Measurements from ENCODE around the gene PLXNC1. TPM values are rescaled to one million over a fixed set of nuclear protein-coding genes. Genes with fewer than 3 reads are reported as not detected.

Gene PLXNC1
- total RNA-seq, 1 experiment from 2014 or later, result not detected

DNA sequence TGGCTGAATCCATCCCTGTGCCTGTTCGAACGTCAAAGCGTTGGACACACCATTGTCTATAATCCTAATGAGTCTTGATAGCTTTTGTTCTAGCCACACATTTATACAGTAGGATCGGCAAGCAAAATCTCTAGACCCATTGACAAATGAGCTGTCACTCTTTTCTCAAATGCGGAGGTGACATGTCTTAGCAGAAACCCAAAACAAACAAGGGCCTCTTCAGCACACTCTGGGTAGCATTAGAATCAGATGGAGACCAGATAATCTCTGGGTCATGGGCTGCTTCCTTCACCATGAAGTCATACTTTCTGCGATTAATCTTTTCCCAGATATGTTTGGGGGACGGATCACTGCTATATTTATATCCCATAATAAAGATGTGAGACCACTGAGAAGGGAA lies 100.2 kb downstream of the PLXNC1 start:
- no peak for DNase-seq (ENCODE audit: low spot score)
- in situ Hi-C loops (cut with HindIII; ENCODE audit: low sequenced_read_pairs), result no loop called here

DNA sequence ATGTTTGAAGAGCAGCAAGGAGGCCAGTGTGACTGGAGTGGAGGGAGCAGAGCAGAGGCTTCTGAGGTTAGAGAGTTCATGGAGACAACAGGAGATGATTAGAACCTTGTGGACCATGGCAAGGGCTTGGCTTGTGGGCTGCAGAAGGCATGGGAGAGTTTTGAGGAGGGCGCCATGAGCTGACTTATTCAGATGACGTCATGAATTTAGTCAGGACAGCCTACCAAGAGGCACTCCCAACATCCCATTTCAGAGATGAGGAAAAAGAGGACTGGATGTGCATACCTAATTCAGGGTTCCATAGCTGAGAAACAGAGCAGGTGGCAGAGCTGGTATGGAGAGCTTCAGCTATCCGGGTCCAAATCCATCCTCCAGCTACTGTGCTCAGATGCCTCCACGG lies 101.8 kb downstream of the PLXNC1 start:
- in situ Hi-C loops (cut with HindIII; ENCODE audit: low sequenced_read_pairs), result no loop called here
- DNase-seq (ENCODE audit: low spot score), result no peak

DNA sequence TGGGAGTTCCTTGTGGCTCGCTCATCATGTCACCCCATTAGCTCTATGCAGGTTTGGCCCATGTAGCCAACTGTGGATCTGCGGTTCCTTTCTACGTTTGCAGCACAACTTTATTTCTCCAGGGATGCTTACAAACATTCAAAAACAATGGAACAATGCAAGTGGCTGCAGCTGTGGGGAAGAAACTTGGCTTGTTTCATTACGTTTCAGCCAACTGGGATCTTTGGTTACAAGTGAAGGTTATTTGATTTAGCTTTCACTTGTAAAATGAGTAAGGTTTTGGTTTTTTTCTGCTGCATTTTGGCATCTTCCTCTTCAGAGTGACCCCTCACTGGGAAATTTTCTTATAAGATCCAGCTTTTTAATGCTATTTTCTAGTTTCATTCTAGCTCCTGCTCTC lies 105.9 kb downstream of the PLXNC1 start:
- in situ Hi-C loops (cut with HindIII; ENCODE audit: low sequenced_read_pairs), result no loop called here
- DNase-seq (ENCODE audit: low spot score), result no peak

DNA sequence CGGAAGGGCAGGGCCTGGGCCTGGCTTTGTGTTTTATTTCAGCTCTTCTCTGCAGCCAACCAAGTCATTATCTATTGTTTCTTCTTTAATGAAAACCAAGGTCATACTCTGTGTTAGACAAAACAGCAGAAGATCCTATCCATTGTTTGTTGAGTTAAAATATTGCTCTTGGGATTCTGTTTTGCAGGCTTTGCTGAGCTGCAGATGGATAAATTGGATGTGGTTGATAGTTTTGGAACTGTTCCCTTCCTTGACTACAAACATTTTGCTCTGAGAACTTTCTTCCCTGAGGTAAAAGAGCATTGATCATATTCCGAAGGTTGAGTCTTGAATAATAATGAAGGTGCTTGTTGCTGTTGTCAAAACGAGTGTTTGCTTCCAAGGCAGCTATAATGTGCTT lies 106.6 kb downstream of the PLXNC1 start:
- in situ Hi-C loops (cut with HindIII; ENCODE audit: low sequenced_read_pairs), result no loop called here

DNA sequence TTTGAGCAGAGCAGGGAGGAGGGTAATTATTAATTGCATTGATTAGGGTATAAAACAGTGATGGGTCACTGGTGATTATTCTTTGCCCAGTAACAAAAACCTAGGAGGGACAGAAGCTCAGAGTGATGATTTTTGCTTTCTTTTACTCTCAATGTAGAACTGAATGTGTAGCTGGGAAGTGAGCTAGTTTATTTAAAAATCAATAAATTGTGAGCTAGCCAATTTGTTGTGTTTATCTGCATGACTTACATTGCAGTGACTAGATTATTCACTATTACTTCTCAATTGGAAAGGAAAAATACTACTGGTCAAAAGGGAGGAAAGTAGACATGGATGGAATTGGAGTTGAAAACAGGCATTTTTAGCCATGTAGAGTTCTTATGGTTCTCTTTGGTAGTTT lies 107.1 kb downstream of the PLXNC1 start:
- in situ Hi-C loops (cut with HindIII; ENCODE audit: low sequenced_read_pairs), result no loop called here
- no peak for DNase-seq (ENCODE audit: low spot score)

More for the DNA sequence above, 106.6 kb downstream of the PLXNC1 start:
- DNase-seq (ENCODE audit: low spot score), result no peak

DNA sequence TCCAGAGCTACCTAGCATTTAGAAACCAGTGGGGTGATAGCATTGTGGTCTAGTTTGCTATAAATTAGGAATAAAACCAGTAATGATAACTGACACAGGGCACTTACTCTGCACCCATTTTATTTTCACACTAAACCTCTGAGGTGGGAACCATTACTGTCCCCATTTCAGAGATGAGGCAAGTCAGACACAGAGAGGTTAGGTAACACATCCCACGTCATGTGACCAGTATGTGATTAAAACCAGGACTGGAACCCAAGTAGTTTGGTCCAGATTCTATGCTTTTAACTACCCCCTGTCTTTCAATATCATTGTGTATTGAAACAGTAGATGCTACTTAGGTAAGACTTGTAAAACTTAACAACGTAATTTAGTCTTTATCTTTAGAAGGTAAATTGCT lies 110.2 kb downstream of the PLXNC1 start:
- no peak for DNase-seq (ENCODE audit: low spot score)
- in situ Hi-C loops (cut with HindIII; ENCODE audit: low sequenced_read_pairs), result no loop called here

DNA sequence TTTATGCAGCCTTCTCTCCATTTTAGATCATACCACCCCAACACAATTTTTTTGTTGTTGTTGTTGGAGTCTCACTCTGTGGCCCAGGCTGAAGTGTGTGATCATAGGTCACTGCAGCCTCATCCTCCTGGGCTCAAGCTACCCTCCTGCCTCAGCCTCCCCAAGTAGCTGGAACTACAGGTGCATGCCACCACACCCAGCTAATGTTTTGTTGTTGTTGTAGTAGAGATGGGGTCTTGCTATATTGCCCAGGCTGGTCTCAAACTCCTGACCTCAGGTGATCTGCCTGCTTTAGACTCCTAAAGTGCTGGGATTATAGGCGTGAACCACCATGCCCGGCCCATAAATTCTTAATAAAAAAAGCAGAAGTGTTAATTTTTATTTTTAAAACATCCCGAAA lies 111.6 kb downstream of the PLXNC1 start:
- in situ Hi-C loops (cut with HindIII; ENCODE audit: low sequenced_read_pairs), result no loop called here

DNA sequence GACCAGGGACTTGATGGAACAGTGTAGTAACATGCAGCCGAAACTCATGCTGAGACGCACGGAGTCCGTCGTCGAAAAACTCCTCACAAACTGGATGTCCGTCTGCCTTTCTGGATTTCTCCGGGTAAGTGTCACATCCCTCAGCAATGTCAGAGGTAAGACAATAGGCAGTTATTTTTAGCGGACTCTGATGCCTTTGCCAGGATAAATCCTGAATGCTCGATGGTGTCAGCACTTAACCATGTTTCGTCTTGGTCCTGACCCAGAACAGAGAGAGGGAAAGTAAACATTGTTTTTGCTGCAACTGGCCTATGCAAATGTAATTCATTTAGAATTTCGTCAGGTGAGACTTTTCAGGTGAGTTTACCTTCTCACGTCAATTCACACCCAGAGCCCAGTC lies 112.3 kb downstream of the PLXNC1 start:
- in situ Hi-C loops (cut with HindIII; ENCODE audit: low sequenced_read_pairs), result no loop called here
- DNase-seq (ENCODE audit: low spot score), result no peak

More for the DNA sequence above, 111.6 kb downstream of the PLXNC1 start:
- DNase-seq (ENCODE audit: low spot score), result no peak

DNA sequence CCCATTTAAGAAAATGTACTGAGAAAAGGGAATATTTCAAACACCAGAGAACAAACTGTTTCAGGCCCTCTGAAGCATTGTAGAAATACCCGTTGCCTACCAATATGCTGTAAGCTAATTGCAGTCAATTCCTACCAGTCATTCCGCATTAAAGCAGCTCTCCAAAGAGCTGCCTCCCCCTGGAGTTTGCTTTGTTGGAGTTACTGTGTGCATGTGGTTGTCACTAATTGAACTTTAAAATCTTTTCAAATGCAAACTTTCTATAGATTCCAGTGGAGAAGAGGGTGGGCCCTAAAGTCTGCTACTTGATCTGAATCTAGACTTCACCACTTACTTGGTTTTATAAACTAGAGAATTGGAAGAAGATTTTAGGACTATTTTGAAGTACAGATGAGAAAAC lies 112.7 kb downstream of the PLXNC1 start:
- in situ Hi-C loops (cut with HindIII; ENCODE audit: low sequenced_read_pairs), result no loop called here
- no peak for DNase-seq (ENCODE audit: low spot score)

DNA sequence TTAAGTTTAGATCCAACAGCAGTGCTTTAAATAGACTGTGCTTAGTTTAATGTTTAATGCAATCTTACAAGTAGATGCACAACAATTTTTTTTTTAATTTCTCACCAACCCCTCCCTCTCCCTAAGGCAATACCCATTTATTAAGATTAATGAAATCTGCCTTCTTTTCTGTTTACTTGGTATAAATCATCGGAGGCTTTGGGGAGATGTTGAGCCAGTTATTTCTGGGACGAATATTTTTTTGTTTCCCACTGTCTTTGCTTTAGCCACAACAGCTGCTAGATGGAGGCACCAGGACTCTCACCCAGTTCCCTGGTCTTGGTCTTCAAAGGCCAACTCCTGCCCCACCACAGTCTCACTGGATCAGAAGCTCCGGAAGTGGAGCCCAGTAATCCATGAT lies 113.4 kb downstream of the PLXNC1 start:
- in situ Hi-C loops (cut with HindIII; ENCODE audit: low sequenced_read_pairs), result no loop called here
- DNase-seq (ENCODE audit: low spot score), result no peak

DNA sequence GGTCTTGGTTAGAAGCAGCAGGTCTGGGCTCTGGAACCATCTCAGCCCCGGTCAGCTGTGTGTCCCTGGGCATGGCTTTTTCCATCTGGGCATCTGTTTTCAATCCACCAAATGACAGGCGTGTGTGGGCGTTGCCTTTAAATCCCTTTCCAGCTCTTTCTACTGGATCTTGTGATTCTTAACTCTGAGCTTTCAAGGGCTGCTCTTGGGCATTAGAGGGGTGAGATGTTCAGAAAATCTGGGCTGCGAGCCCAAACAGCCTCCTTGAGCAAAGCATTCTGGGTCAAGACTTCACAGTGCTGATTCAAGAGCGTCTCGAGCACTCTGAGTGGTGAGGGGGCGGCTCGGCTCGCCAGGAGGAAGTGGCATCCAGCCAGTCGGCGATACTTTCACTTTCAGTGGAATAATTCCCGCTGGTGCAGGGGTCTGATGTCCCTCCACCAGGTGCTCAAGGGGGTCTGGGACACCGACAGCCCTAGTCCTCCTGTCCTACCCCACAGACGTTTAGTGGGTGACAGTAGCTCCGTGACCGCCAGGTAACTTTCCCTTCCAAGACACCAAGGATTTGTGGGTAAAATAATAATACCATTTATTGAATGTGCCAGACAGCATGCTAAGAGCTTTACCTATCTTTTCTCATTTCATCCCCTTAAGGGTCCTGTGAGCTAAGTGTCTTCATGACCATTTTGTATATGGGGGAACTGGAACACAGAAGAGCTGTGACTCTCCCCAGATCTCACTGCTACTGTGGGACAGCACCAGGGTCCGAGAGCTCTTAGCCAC lies 114.0 kb downstream of the PLXNC1 start:
- in situ Hi-C loops (cut with HindIII; ENCODE audit: low sequenced_read_pairs), result no loop called here
- DNase-seq (ENCODE audit: low spot score), result peak; percentile 56

DNA sequence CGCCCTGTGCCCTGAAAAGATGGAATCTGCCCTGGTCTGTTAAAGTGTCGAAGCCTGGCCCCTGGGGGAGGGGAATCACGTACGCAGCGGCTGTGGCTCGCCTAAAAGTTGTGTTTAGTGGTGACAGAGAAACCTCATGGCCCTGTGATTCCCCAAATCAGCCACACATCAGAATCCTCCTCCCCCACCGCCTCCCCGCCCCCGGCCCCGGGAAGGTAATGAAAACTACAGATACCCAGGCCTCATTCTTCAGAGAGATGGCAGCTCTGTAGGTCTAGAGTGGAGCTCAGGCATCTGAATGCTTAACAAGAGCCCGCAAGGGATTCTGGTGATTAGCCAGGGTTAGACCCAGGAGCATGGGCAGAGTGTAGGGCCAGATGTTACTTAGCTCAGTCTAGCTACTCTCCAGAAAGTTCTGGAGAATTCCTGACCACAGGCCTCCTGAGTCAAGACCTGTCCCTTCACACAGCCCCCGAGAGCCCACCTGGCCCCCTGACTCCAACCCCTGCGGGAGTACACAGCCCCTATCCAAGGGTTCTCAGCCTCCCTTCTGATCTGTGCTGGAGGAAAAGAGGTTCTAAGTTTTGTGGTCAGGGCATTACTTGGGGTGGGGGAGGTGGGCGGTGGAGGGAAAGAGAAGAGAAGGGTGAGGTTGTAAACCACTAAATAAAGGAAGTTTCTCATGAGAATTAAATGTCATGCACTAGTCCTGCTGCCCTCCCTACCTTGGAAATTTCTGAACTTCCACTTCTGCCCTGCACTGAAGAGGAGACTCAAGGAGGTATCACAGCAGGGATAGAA lies 114.8 kb downstream of the PLXNC1 start:
- no peak for DNase-seq (ENCODE audit: low spot score)
- in situ Hi-C loops (cut with HindIII; ENCODE audit: low sequenced_read_pairs), result no loop called here

DNA sequence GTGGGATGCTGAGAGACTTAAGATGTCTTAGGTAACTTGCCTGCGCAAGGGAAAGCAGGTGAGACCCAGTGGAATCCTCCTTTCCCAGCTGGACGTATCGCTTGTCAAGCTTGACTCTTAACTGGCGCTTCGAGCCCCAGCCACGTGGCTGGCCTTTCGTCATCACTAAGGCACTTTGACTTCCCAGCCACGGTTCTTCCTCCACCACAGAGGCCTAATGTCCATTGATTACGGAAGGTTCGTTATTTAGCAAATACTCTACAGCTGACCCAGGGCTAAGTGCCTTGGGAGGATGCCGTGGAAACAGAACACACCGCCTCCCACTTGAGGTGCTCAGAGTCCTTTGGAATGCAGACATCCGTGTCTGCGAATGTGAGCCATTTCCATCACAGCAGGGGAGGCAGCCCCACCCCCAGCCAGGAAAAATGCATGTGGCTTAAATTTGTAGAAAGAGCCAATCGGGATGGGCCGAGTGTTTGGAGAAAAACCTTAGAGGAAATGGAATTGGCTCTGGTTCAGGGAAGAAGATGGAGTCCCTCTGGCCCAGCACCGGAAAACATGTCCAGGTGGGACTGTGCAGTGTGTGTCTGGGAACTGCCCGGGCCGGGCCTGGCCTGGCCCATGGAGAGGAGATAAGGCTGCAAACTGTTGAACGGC lies 115.7 kb downstream of the PLXNC1 start:
- DNase-seq (ENCODE audit: low spot score), result no peak
- in situ Hi-C loops (cut with HindIII; ENCODE audit: low sequenced_read_pairs), result no loop called here

DNA sequence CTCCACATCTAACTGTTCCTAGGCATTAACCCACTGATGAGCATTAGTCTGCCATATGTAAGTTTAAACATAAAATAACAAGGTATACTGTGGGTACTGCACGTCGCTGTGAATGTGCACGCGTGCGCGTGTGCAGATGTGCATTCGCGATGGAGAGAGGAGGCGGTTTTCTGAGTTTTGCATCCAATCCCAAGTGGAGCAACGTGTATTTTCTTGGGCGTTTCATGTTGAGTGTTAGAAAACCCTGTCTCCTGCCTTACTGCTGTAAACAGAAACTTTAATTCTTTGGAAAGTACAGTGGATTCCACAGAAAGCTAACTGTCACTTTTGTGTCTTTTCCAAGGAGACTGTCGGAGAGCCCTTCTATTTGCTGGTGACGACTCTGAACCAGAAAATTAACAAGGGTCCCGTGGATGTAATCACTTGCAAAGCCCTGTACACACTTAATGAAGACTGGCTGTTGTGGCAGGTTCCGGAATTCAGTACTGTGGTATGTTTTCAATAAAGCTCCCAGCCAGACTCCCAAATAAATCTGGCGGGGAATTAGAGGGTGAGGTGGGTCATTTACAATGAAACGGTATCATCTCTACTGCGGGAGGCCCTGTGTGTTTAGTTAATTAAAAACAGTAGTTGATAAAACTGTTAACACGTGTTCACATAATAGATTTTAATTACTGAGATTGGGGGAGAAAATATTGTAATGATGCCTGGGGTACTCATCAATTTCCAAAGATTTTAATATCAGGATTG lies 116.5 kb downstream of the PLXNC1 start:
- in situ Hi-C loops (cut with HindIII; ENCODE audit: low sequenced_read_pairs), result no loop called here

DNA sequence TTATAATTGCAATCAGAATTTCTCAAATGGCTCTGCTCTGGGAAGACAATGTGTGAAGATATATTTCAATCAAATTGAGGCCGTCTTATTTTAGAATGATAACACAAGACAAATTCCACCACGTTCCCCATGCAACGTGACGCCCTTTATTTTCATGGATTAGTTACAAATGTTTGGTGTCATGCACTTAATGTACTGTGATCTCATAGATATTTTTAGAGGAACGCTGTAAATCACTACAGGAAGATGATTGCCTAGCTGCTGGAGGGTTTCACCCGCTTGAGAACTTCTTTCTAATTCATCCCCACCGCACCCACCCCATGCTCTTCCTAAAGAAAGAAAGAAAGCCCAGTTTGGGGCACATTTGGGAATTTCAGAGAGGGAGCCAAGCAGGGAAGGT lies 117.2 kb downstream of the PLXNC1 start:
- DNase-seq (ENCODE audit: low spot score), result no peak
- in situ Hi-C loops (cut with HindIII; ENCODE audit: low sequenced_read_pairs), result no loop called here

More for the DNA sequence above, 116.5 kb downstream of the PLXNC1 start:
- DNase-seq (ENCODE audit: low spot score), result no peak

DNA sequence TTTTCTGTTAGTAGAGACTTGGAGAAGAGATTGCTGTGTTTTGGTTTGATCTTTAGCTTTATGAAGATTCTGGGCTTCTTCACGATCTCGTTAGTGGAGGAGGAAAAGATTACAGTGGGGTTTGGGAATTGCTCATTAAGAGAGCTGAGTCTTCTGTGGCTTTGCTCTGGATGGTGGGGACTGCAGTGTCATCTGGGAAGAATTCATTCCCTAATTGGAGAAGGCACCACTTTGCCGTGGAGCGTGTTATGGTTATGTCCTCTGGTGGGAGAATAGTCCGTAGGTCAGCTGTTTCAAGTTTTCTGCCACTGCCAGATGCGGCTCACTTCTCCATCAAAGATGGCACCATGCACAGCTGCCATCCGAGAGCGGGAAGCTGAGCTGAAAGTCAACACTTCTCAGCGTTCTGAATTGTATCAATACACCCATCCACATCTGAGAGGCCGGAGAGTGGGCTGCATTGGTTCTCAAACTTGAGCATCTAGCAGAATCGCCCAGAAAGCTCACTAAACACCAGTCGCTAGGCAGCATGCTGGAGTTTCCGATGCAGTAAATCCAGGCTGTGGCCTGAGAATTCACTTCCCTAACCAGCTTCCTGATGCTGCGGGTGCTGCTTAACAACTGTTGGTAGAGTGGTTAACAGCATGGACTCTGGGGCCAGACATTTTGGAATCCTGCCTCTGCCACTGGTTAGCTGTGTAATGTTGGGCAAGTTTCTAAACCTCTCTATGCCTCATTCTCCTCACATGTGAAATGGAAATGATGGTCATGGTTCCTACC lies 117.8 kb downstream of the PLXNC1 start:
- DNase-seq (ENCODE audit: low spot score), result no peak
- in situ Hi-C loops (cut with HindIII; ENCODE audit: low sequenced_read_pairs), result no loop called here

DNA sequence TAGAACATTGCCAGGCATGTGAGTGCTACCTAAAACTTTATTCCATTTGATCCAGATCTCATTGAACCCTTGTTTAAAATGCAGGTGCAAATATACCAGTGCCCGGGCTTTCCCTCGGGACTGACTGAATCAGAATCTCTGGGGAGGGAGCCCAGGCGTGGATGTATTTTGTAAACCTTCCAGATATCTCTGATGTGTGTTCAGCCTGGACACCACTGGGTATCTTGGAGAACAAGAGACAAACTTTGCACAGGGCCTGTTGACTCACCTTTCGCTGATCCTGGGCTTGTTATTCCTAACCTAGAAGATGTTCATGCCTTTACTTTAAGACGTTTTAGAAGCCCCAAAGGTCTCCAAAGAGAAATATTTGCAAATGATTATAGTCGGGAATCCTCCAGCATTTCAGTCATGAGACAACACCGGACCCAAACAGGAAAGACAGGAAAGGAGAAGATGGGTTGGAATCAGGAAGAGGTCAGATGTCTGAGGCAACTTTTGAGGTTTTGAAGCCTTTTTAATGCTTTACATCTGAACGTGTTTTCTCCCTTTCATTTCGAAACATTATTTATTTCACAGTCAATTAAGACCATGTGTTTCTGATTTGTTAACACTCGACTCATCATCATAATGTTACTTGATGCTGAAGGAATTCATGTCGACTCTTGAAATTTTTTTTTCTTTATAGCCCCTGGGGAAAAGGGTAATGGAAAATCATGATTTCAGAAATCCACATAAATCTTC lies 118.6 kb downstream of the PLXNC1 start:
- DNase-seq (ENCODE audit: low spot score), result no peak
- in situ Hi-C loops (cut with HindIII; ENCODE audit: low sequenced_read_pairs), result no loop called here

DNA sequence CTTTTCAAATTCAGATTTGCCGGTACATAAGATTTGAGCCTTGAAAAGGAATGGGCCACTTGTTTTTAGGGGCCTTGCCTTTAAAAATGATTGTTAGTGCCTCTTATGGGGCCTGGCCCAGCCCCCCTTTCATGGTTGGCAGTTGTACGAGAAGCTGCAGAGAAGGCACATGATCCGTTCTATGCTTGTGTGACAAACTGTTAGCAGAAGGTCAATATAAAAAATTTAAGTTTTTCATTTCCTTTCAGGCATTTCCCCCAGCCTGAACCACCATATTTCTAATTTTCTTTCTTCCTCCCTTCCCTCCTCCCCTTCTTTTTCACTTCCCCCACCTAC lies 119.1 kb downstream of the PLXNC1 start:
- in situ Hi-C loops (cut with HindIII; ENCODE audit: low sequenced_read_pairs), result no loop called here
- DNase-seq (ENCODE audit: low spot score), result no peak

All from G401 (cell line).